SK-N-SH treated with all-trans-retinoic acid at 6 μM for 48 hours (cell line): Measurements from ENCODE around the gene CEP20.

Experiments used
- ATAC-seq: fragments of 200-7000 bp; cut with Tn5 transposase; 3 replicates; pipeline ENCODE4 v1.9.1; 2020; ENCODE audit warnings: mild to moderate bottlenecking, moderate library complexity
- ARNTL ChIP-seq: fragments of 450-650 bp; formaldehyde crosslinking; IDR thresholded peaks from 2 replicates; pipeline ENCODE4 v1.5.0; 2020; ENCODE audit warnings: low read depth, mild to moderate bottlenecking, moderate library complexity, borderline replicate concordance
- BACH2 ChIP-seq: fragments of 250-450 bp; sonication (Bioruptor Pico); IDR thresholded peaks from 2 replicates; pipeline ENCODE4 v1.9.0; 2021; ENCODE audit warnings: mild to moderate bottlenecking, borderline replicate concordance
- CSDC2 ChIP-seq: fragments of 250-450 bp; sonication (Bioruptor Pico); IDR thresholded peaks from 2 replicates; pipeline ENCODE4 v1.5.0; 2020; ENCODE audit warnings: mild to moderate bottlenecking, moderate library complexity
- ESRRG ChIP-seq: fragments of 250-450 bp; sonication (Bioruptor Pico); IDR thresholded peaks from 2 replicates; pipeline ENCODE4 v1.6.1; 2021; ENCODE audit warnings: mild to moderate bottlenecking
- ISL1 ChIP-seq: fragments of 250-450 bp; sonication (Bioruptor Pico); IDR thresholded peaks from 2 replicates; pipeline ENCODE4 v2.1.2; 2022; ENCODE audit warnings: mild to moderate bottlenecking, moderate library complexity
- OSR1 ChIP-seq: fragments of 250-450 bp; sonication (Bioruptor Pico); IDR thresholded peaks from 2 replicates; pipeline ENCODE4 v1.8.0; 2022; ENCODE audit warnings: moderate library complexity, mild to moderate bottlenecking, inconsistent platforms
- PPARA ChIP-seq: fragments of 250-450 bp; sonication (Bioruptor Pico); IDR thresholded peaks from 2 replicates; pipeline ENCODE4 v1.5.0; 2020; ENCODE audit warnings: mild to moderate bottlenecking, borderline replicate concordance
- RARB ChIP-seq: fragments of 250-450 bp; sonication (Bioruptor Pico); IDR thresholded peaks from 2 replicates; pipeline ENCODE4 v1.8.0; 2021; ENCODE audit warnings: mild to moderate bottlenecking, moderate library complexity
- SNAI2 ChIP-seq: fragments of 250-450 bp; sonication (Bioruptor Pico); IDR thresholded peaks from 2 replicates; pipeline ENCODE4 v1.5.0; 2020; ENCODE audit warnings: mild to moderate bottlenecking, moderate library complexity
- TCF4 ChIP-seq: fragments of 250-450 bp; sonication (Bioruptor Pico); IDR thresholded peaks from 2 replicates; pipeline ENCODE4 v1.8.0; 2021; ENCODE audit warnings: mild to moderate bottlenecking, moderate library complexity, borderline replicate concordance
- TOX ChIP-seq: fragments of 250-450 bp; sonication (Bioruptor Pico); IDR thresholded peaks from 2 replicates; pipeline ENCODE4 v1.8.0; 2021; ENCODE audit warnings: mild to moderate bottlenecking, moderate library complexity, borderline replicate concordance
- ZC3H10 ChIP-seq: fragments of 250-450 bp; sonication (Bioruptor Pico); IDR thresholded peaks from 2 replicates; pipeline ENCODE4 v1.5.1; 2021; ENCODE audit warnings: mild to moderate bottlenecking, moderate library complexity
- ZFP3 ChIP-seq: fragments of 250-450 bp; sonication (Bioruptor Pico); IDR thresholded peaks from 2 replicates; pipeline ENCODE4 v1.5.0; 2020; ENCODE audit warnings: mild to moderate bottlenecking, moderate library complexity
- ZFP30 ChIP-seq: fragments of 450-650 bp; formaldehyde crosslinking; IDR thresholded peaks from 2 replicates; pipeline ENCODE4 v1.5.0; 2022; ENCODE audit warnings: mild to moderate bottlenecking, moderate library complexity
- ZNF70 ChIP-seq: fragments of 450-650 bp; formaldehyde crosslinking; IDR thresholded peaks from 2 replicates; pipeline ENCODE4 v1.5.0; 2020; ENCODE audit warnings: mild to moderate bottlenecking, moderate library complexity
- ZNF8 ChIP-seq: fragments of 450-650 bp; formaldehyde crosslinking; IDR thresholded peaks from 2 replicates; pipeline ENCODE4 v1.5.0; 2020; ENCODE audit warnings: mild to moderate bottlenecking, moderate library complexity
- TF ChIP-seq, protein P1 (sequence below): fragments of 250-450 bp; sonication (Bioruptor Pico); IDR thresholded peaks from 2 replicates; pipeline ENCODE4 v1.5.1; 2020; ENCODE audit warnings: low read depth, mild to moderate bottlenecking, moderate library complexity
- TF ChIP-seq, protein P2 (sequence below): fragments of 250-450 bp; sonication (Bioruptor Pico); IDR thresholded peaks from 2 replicates; pipeline ENCODE4 v1.5.0; 2020; ENCODE audit warnings: mild to moderate bottlenecking, moderate library complexity
- TF ChIP-seq, protein P3 (sequence below): fragments of 250-450 bp; sonication (Bioruptor Pico); IDR thresholded peaks from 2 replicates; pipeline ENCODE4 v1.8.0; 2021; ENCODE audit warnings: low read depth, mild to moderate bottlenecking, moderate library complexity, borderline replicate concordance
- TF ChIP-seq, protein P4 (sequence below): fragments of 250-450 bp; sonication (Bioruptor Pico); IDR thresholded peaks from 2 replicates; pipeline ENCODE4 v1.8.0; 2020; ENCODE audit warnings: mild to moderate bottlenecking, moderate library complexity, borderline replicate concordance

The CEP20 gene

DNA sequence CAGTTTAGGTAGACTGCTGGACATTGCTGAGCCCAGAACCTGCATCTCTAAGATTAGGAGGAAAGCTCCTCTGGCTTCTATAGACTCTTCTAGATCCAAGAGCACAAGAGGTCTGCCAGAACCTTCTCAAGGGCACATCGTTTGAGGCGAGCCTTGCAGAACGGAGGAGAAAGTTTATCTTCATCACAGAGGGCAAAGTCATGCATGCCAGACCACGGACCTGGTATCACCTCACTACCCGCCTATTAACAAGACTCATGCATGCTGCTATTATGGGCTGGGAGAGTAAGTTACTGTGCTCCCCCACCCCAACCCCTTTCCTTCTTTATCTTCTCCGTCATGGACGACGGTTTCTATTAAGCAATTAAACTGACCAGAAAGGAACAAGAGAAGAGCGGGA is 54.9 kb downstream of the CEP20 start (continued):
- TF ChIP-seq, protein P1, sequence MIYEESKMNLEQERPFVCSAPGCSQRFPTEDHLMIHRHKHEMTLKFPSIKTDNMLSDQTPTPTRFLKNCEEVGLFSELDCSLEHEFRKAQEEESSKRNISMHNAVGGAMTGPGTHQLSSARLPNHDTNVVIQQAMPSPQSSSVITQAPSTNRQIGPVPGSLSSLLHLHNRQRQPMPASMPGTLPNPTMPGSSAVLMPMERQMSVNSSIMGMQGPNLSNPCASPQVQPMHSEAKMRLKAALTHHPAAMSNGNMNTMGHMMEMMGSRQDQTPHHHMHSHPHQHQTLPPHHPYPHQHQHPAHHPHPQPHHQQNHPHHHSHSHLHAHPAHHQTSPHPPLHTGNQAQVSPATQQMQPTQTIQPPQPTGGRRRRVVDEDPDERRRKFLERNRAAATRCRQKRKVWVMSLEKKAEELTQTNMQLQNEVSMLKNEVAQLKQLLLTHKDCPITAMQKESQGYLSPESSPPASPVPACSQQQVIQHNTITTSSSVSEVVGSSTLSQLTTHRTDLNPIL (CRISPR knock-in tag) = no peak
- TF ChIP-seq TCF4 (CRISPR knock-in tag) = no peak
- no peak for TF ChIP-seq ISL1 (CRISPR knock-in tag)
- no peak for TF ChIP-seq OSR1
- no peak for TF ChIP-seq BACH2 (CRISPR knock-in tag)
- TF ChIP-seq ZNF70 (CRISPR knock-in tag) = no peak
- no peak for TF ChIP-seq SNAI2 (CRISPR knock-in tag)
- TF ChIP-seq, protein P2, sequence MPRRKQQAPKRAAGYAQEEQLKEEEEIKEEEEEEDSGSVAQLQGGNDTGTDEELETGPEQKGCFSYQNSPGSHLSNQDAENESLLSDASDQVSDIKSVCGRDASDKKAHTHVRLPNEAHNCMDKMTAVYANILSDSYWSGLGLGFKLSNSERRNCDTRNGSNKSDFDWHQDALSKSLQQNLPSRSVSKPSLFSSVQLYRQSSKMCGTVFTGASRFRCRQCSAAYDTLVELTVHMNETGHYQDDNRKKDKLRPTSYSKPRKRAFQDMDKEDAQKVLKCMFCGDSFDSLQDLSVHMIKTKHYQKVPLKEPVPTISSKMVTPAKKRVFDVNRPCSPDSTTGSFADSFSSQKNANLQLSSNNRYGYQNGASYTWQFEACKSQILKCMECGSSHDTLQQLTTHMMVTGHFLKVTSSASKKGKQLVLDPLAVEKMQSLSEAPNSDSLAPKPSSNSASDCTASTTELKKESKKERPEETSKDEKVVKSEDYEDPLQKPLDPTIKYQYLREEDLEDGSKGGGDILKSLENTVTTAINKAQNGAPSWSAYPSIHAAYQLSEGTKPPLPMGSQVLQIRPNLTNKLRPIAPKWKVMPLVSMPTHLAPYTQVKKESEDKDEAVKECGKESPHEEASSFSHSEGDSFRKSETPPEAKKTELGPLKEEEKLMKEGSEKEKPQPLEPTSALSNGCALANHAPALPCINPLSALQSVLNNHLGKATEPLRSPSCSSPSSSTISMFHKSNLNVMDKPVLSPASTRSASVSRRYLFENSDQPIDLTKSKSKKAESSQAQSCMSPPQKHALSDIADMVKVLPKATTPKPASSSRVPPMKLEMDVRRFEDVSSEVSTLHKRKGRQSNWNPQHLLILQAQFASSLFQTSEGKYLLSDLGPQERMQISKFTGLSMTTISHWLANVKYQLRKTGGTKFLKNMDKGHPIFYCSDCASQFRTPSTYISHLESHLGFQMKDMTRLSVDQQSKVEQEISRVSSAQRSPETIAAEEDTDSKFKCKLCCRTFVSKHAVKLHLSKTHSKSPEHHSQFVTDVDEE = no peak
- no peak for TF ChIP-seq CSDC2 (CRISPR knock-in tag)
- TF ChIP-seq, all 23 proteins: peak for 0

DNA sequence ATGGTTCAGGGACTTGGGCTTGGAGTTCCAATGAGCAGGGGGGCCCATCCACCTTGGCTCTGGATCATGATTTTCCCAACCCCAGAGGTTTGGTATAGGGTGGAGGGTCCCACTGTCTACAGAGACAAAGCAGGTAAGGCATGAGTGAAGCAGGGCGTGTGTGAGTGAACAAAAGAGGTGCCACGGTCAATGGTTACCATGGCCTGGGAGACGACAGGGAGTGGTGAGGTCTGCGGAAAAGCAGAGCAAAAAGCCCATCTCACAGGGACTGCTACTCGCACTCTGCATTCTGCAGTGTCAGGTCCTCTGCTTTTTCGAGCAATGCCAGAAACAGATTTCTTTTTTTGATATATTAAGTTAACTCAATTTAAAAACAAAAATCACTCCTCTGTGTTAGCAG is 56.2 kb downstream of the CEP20 start:
- ATAC-seq = no peak
- TF ChIP-seq ZNF70 (CRISPR knock-in tag) (no peak), ZC3H10 (CRISPR knock-in tag) (no peak), ZFP30 (no peak), ISL1 (CRISPR knock-in tag) (no peak), ARNTL (CRISPR knock-in tag) (no peak), RARB (no peak), CSDC2 (CRISPR knock-in tag) (no peak), BACH2 (CRISPR knock-in tag) (no peak), SNAI2 (CRISPR knock-in tag) (no peak), TOX (no peak), ZFP3 (no peak), OSR1 (no peak), PPARA (CRISPR knock-in tag) (no peak), ESRRG (CRISPR knock-in tag) (no peak), ZNF8 (CRISPR knock-in tag) (no peak)
- TF ChIP-seq, protein P1 (CRISPR knock-in tag) = no peak
- TF ChIP-seq, protein P3, sequence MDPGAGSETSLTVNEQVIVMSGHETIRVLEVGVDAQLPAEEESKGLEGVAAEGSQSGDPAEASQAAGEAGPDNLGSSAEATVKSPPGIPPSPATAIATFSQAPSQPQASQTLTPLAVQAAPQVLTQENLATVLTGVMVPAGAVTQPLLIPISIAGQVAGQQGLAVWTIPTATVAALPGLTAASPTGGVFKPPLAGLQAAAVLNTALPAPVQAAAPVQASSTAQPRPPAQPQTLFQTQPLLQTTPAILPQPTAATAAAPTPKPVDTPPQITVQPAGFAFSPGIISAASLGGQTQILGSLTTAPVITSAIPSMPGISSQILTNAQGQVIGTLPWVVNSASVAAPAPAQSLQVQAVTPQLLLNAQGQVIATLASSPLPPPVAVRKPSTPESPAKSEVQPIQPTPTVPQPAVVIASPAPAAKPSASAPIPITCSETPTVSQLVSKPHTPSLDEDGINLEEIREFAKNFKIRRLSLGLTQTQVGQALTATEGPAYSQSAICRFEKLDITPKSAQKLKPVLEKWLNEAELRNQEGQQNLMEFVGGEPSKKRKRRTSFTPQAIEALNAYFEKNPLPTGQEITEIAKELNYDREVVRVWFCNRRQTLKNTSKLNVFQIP = no peak
- TF ChIP-seq, protein P4, sequence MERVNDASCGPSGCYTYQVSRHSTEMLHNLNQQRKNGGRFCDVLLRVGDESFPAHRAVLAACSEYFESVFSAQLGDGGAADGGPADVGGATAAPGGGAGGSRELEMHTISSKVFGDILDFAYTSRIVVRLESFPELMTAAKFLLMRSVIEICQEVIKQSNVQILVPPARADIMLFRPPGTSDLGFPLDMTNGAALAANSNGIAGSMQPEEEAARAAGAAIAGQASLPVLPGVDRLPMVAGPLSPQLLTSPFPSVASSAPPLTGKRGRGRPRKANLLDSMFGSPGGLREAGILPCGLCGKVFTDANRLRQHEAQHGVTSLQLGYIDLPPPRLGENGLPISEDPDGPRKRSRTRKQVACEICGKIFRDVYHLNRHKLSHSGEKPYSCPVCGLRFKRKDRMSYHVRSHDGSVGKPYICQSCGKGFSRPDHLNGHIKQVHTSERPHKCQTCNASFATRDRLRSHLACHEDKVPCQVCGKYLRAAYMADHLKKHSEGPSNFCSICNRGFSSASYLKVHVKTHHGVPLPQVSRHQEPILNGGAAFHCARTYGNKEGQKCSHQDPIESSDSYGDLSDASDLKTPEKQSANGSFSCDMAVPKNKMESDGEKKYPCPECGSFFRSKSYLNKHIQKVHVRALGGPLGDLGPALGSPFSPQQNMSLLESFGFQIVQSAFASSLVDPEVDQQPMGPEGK (CRISPR knock-in tag) = no peak
- TF ChIP-seq, protein P2 = no peak
